H1 (cell line): Measurements from ENCODE around the gene IQGAP3. TPM values are rescaled to one million over a fixed set of nuclear protein-coding genes. Genes with fewer than 3 reads are reported as not detected.

ENCODE experiments used
- CTCF ChIA-PET: fragments of 300-600 bp; sonication (Branson Sonifier 250); formaldehyde crosslinking; loops from one replicate; lab custom pipeline; 2021; ENCODE audit not compliant: partially characterized antibody; lab: Charles Lee
- POLR2A ChIA-PET: fragments of 300-600 bp; sonication (Branson Sonifier 250); formaldehyde crosslinking; loops from one replicate; lab custom pipeline; 2021; ENCODE audit warnings: inconsistent platforms; ENCODE audit not compliant: partially characterized antibody; lab: Charles Lee
- DNase-seq, 2 experiments: peaks; one replicate each; pipeline versions ENCODE4 v3.0.0 to v3.0.0-alpha.2; 2010 to 2022; ENCODE audit warnings: low spot score in 2 of 2, low read depth in 1 of 2, mixed read lengths in 1 of 2
- FAIRE-seq: peaks from 2 replicates; lab custom pipeline; 2011; peaks lifted over from hg19 to GRCh38; lab: Jason Lieb, UNC
- H2AFZ ChIP-seq: 2 replicates; pipeline ENCODE4 v1.8.1; 2012; ENCODE audit warnings: low read length, inconsistent platforms
- H2AK5ac ChIP-seq: 2 replicates; pipeline ENCODE4 v1.6.1; 2013; ENCODE audit warnings: low read depth, low read length
- H2BK120ac ChIP-seq: replicated peaks from 2 replicates; pipeline ENCODE3; 2013; ENCODE audit warnings: low read depth, low read length, inconsistent platforms
- H2BK12ac ChIP-seq: 2 replicates; pipeline ENCODE4 v1.6.1; 2013; ENCODE audit warnings: low read depth, low read length
- H2BK15ac ChIP-seq: 2 replicates; pipeline ENCODE4 v1.6.1; 2013; ENCODE audit warnings: low read length
- H2BK20ac ChIP-seq: 2 replicates; pipeline ENCODE4 v1.6.1; 2013; ENCODE audit warnings: low read length
- H2BK5ac ChIP-seq: 2 replicates; pipeline ENCODE4 v1.6.1; 2013; ENCODE audit warnings: low read depth, low read length
- H3K14ac ChIP-seq: 2 replicates; pipeline ENCODE4 v1.6.1; 2013; ENCODE audit warnings: inconsistent platforms; ENCODE audit not compliant: insufficient read length
- H3K18ac ChIP-seq: 2 replicates; pipeline ENCODE4 v1.6.1; 2013; ENCODE audit warnings: low read length; ENCODE audit errors: extremely low read depth
- H3K23ac ChIP-seq: 2 replicates; pipeline ENCODE4 v1.6.1; 2013; ENCODE audit warnings: inconsistent platforms; ENCODE audit not compliant: insufficient read length
- H3K23me2 ChIP-seq: 2 replicates; pipeline ENCODE4 v1.6.1; 2013; ENCODE audit warnings: low read depth, low read length
- H3K27ac ChIP-seq: 2 replicates; pipeline ENCODE4 v1.6.1; 2011; ENCODE audit warnings: low read depth, low read length, inconsistent platforms
- H3K27me3 ChIP-seq, 4 experiments: replicated peaks in 1 of 4; 1 replicate in 1 of 4; 2 replicates in 3 of 4; pipeline versions ENCODE4 v1.6.1 to v1.8.1; 2011 to 2013; ENCODE audit warnings: low read length in 3 of 4, mild to moderate bottlenecking in 3 of 4, inconsistent platforms in 2 of 4, mixed read lengths in 2 of 4, moderate library complexity in 1 of 4; ENCODE audit not compliant: control insufficient read depth in 3 of 4, insufficient read depth in 3 of 4; ENCODE audit errors: extremely low read depth in 1 of 4
- H3K36me3 ChIP-seq, 4 experiments: 2 replicates each; pipeline versions ENCODE4 v1.6.1 to v1.8.1; 2011 to 2013; ENCODE audit warnings: mild to moderate bottlenecking in 4 of 4, low read length in 3 of 4, moderate library complexity in 2 of 4, control low read depth in 1 of 4, inconsistent platforms in 1 of 4; ENCODE audit not compliant: insufficient read depth in 4 of 4, control insufficient read depth in 2 of 4
- H3K4ac ChIP-seq: replicated peaks from 2 replicates; pipeline ENCODE3; 2013; ENCODE audit warnings: low read length, low read depth, mixed read lengths, inconsistent platforms; ENCODE audit not compliant: insufficient read length
- H3K4me1 ChIP-seq, 4 experiments: replicated peaks in 1 of 4; 1 replicate in 1 of 4; 2 replicates in 3 of 4; pipeline versions ENCODE4 v1.6.1 to v1.8.1; 2011 to 2013; ENCODE audit warnings: low read length in 3 of 4, inconsistent platforms in 2 of 4, mixed read lengths in 1 of 4; ENCODE audit not compliant: insufficient read depth in 4 of 4, control insufficient read depth in 3 of 4
- H3K4me2 ChIP-seq, 2 experiments: 2 replicates each; pipeline versions ENCODE4 v1.6.1 to v1.8.1; 2011 to 2013; ENCODE audit warnings: low read depth in 2 of 2, low read length in 2 of 2, control low read depth in 1 of 2, inconsistent platforms in 1 of 2, mild to moderate bottlenecking in 1 of 2; ENCODE audit not compliant: insufficient read depth in 1 of 2
- H3K4me3 ChIP-seq, 4 experiments: fragments of 200-600, 300-600 bp in 1 of 4; sonication (generic), shearing (Covaris generic), sonication (Bioruptor Twin) in 1 of 4; 2 replicates each; pipeline versions ENCODE4 v1.5.1 to v1.8.1; 2011 to 2016; ENCODE audit warnings: low read length in 4 of 4, low read depth in 3 of 4, control low read depth in 2 of 4, inconsistent platforms in 2 of 4, mild to moderate bottlenecking in 2 of 4, mixed read lengths in 1 of 4, moderate library complexity in 1 of 4; ENCODE audit not compliant: insufficient read depth in 2 of 4; ENCODE audit errors: extremely low read depth in 1 of 4
- H3K56ac ChIP-seq: replicated peaks from 2 replicates; pipeline ENCODE3; 2013; ENCODE audit warnings: low read depth, mild to moderate bottlenecking, mixed read lengths, low read length, inconsistent platforms; ENCODE audit not compliant: insufficient read length
- H3K79me1 ChIP-seq: 2 replicates; pipeline ENCODE4 v1.6.1; 2013; ENCODE audit warnings: low read depth, low read length, control low read depth
- H3K79me2 ChIP-seq, 2 experiments: 2 replicates each; pipeline versions ENCODE4 v1.6.1 to v1.8.1; 2012 to 2013; ENCODE audit warnings: low read length in 2 of 2, mild to moderate bottlenecking in 2 of 2, inconsistent platforms in 1 of 2; ENCODE audit not compliant: insufficient read depth in 2 of 2, control insufficient read depth in 1 of 2
- H3K9ac ChIP-seq, 4 experiments: replicated peaks in 1 of 4; 1 replicate in 1 of 4; 2 replicates in 3 of 4; pipeline versions ENCODE4 v1.6.1 to v1.8.1; 2011 to 2013; ENCODE audit warnings: low read depth in 3 of 4, low read length in 3 of 4, control low read depth in 2 of 4, mild to moderate bottlenecking in 2 of 4, moderate library complexity in 2 of 4, inconsistent platforms in 1 of 4; ENCODE audit errors: extremely low read depth in 1 of 4
- H3K9me3 ChIP-seq, 2 experiments: 2 replicates each; pipeline versions ENCODE4 v1.6.1 to v1.8.1; 2012 to 2013; ENCODE audit warnings: mild to moderate bottlenecking in 2 of 2, moderate library complexity in 2 of 2, control low read depth in 1 of 2, inconsistent platforms in 1 of 2, low read depth in 1 of 2, low read length in 1 of 2, mixed read lengths in 1 of 2; ENCODE audit not compliant: insufficient read depth in 2 of 2
- H4K20me1 ChIP-seq, 2 experiments: replicated peaks in 1 of 2; 2 replicates each; pipeline versions ENCODE3 to v1.8.1; 2011 to 2013; ENCODE audit warnings: inconsistent platforms in 2 of 2, low read length in 2 of 2, mild to moderate bottlenecking in 1 of 2; ENCODE audit not compliant: insufficient read depth in 2 of 2, control insufficient read depth in 1 of 2
- H4K5ac ChIP-seq: 2 replicates; pipeline ENCODE4 v1.6.1; 2013; ENCODE audit warnings: low read length, low read depth, mixed read lengths, inconsistent platforms; ENCODE audit not compliant: insufficient read length
- H4K8ac ChIP-seq: 2 replicates; pipeline ENCODE4 v1.8.0; 2013; ENCODE audit warnings: mild to moderate bottlenecking, moderate library complexity, low read length, inconsistent platforms; ENCODE audit not compliant: insufficient read depth; ENCODE audit errors: extremely low read depth
- H4K91ac ChIP-seq: replicated peaks from 2 replicates; pipeline ENCODE3; 2013; ENCODE audit warnings: low read length, mixed read lengths, inconsistent platforms; ENCODE audit not compliant: insufficient read length
- CBX8 ChIP-seq: fragments of 300-800, 300-1000 bp; sonication (generic); IDR thresholded peaks from 2 replicates; pipeline ENCODE4 v1.7.1; 2016; ENCODE audit warnings: low read depth, low read length, borderline replicate concordance
- CTBP2 ChIP-seq: IDR thresholded peaks from 2 replicates; pipeline ENCODE4 v1.7.0; 2011; ENCODE audit warnings: borderline replicate concordance, mild to moderate bottlenecking, moderate library complexity, mixed read lengths, low read length; ENCODE audit not compliant: insufficient read depth, insufficient read length
- FOSL1 ChIP-seq: IDR thresholded peaks from 2 replicates; pipeline ENCODE4 v1.6.1; 2011; ENCODE audit warnings: mild to moderate bottlenecking, low read depth, low read length, moderate library complexity; ENCODE audit not compliant: insufficient read depth
- GTF2F1 ChIP-seq: IDR thresholded peaks from 2 replicates; pipeline ENCODE4 v1.6.1; 2012; ENCODE audit warnings: low read depth, low read length, improper control_type of control experiment, borderline replicate concordance
- KDM4A ChIP-seq: IDR thresholded peaks from one replicate; pipeline ENCODE4 v1.7.1; 2012; ENCODE audit warnings: low read depth, mild to moderate bottlenecking, moderate library complexity, low read length, inconsistent platforms; ENCODE audit not compliant: severe bottlenecking
- POU5F1 ChIP-seq: IDR thresholded peaks from 2 replicates; pipeline ENCODE4 v1.6.1; 2011; ENCODE audit warnings: low read depth, mild to moderate bottlenecking, low read length, moderate library complexity
- SP4 ChIP-seq: IDR thresholded peaks from 2 replicates; pipeline ENCODE4 v1.6.1; 2012; ENCODE audit warnings: low read length, inconsistent platforms
- TAF7 ChIP-seq: optimal IDR thresholded peaks from 2 replicates; pipeline ENCODE3; 2011; ENCODE audit warnings: low read depth, mild to moderate bottlenecking, inconsistent platforms, low read length, moderate library complexity, borderline replicate concordance
- WGBS, 2 experiments: shearing (Covaris generic) in 1 of 2; methylation state at CpG; one replicate each; pipeline versions ENCODE4 v1.1.6 to v1.1.7; 2013 to 2015; ENCODE audit warnings: low lambda C conversion rate in 2 of 2, mixed read lengths in 2 of 2, inconsistent platforms in 1 of 2, low coverage in 1 of 2, missing lambda C conversion rate in 1 of 2; ENCODE audit not compliant: insufficient replicate concordance in 2 of 2, insufficient coverage in 1 of 2, insufficient read length in 1 of 2; ENCODE audit errors: extremely low coverage in 1 of 2, missing lambda C conversion rate in 1 of 2; 5-methylcytosine and 5-hydroxymethylcytosine counted together
- polyA plus RNA-seq, 7 experiments: library from polyadenylated mRNA; depleted of rRNA in 3 of 7; stranded (reverse) in 5 of 7; unstranded in 2 of 7; fragments of >200 nt in 5 of 7; fragments of 200-250 nt in 2 of 7; gene quantifications; 1 replicate in 5 of 7; 2 replicates in 1 of 7; 4 replicates in 1 of 7; pipeline versions ENCODE4 v1.2.1 to v1.2.3, GENCODE V29; 2011 to 2013; ENCODE audit warnings: missing spikeins in 2 of 7, mixed read lengths in 2 of 7
- total RNA-seq: library from RNA; stranded (reverse); fragmentation: NEBNext Ultra II Directional; extraction: Animal tissue kit (Norgen Biotek cat#: 25700); gene quantifications from 2 replicates; pipeline ENCODE4 v1.2.1, GENCODE V29; 2021

The IQGAP3 gene
- total and polyA plus RNA-seq, 2 of the 8 experiments (the other 6 are each of a cell fraction or from before 2014, with no cell fraction given): 14.6 to 22.3 TPM

DNA sequence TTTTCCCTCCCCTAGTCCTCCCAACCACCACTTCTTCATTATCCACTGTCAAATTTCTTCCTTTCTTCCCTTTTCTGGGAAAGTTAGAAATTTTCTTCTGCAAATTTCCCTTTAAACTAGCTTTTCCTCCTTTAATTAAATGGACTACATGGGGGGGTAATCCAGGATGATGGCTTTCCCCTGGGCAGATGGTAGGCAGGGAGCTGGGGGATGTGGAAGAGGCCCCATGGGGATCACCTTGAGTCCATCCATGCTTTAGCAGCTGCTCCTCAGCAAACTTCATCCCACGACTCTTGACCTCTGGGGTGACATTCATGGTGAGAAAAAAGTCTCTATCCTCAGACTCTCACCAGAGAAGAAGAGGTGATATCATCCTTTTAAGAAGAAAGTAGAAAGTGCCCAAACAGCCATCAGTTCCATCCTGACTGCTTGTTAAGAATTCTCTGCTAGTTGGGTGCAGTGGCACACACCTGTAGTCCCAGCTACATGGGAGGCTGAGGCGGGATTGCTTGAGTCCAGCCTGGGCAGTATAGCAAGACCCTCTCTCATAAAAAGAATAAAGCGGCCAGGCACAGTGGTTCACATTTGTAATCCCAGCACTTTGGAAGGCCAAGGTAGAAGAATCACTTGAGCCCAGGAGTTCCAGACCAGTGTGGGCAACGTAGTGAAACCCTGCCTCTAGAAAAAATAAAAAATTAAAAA lies 26.5 kb upstream of the IQGAP3 start:
- Histone ChIP-seq H4K5ac (no peak overlapping the region), H2BK5ac (no peak overlapping the region), H3K4ac (no peak overlapping the region), H3K36me3 (peaks cover 19 to 48% (median 42%) of the 10 kb centered on the region in 4 experiments), H3K27ac (no peak overlapping the region), H2BK15ac (no peak overlapping the region), H2AK5ac (no peak overlapping the region), H3K9me3 (no peaks in the 10 kb centered on the region), H3K56ac (no peak overlapping the region), H2BK120ac (no peak overlapping the region), H3K27me3 (no peaks in the 10 kb centered on the region), H3K23ac (no peak overlapping the region), H2BK12ac (no peak overlapping the region), H3K14ac (no peak overlapping the region), H3K9ac (no peak overlapping the region), H3K4me1 (peaks cover 0 to 8% (median 3%) of the 10 kb centered on the region in 4 experiments; a peak in 5 of 7 replicates), H3K4me2 (no peak overlapping the region), H2BK20ac (no peak overlapping the region), H4K20me1 (peaks cover 0 to 3% of the 10 kb centered on the region in 2 experiments), H2AFZ (no peak overlapping the region), H4K8ac (no peak overlapping the region; the same call in 1 of the 2 replicates), H3K4me3 (no peak overlapping the region), H3K79me1 (peaks cover 2% of the 10 kb centered on the region; the same call in 1 of the 2 replicates), H4K91ac (no peak overlapping the region), H3K23me2 (peaks cover 5% of the 10 kb centered on the region; the same call in 1 of the 2 replicates), H3K79me2 (peaks cover 3 to 19% of the 10 kb centered on the region in 2 experiments), H3K18ac (no peak overlapping the region)
- WGBS, 2 experiments: 94% methylated on average over 4 of the region's 4 CpGs; no CpG with 5 or more reads in 1 of the 2 experiments
- FAIRE-seq: no peak
- POLR2A ChIA-PET: interaction anchor here (1.0 to 6.6 kb wide), 10 partner anchors 6 to 142 kb away, joined by 3 to 66 read pairs (median 4); partner anchors contain the start of gene NAXE
- CTCF ChIA-PET: interaction anchor here (0.8 to 4.0 kb wide), 7 partner anchors 10 to 22 kb away, joined by 3 to 30 read pairs (median 3); no protein-coding TSS in a partner anchor
- no peak for DNase-seq
- TF ChIP-seq TAF7 (no peak), CTBP2 (no peak), FOSL1 (no peak), KDM4A (no peak), GTF2F1 (no peak), SP4 (no peak), POU5F1 (no peak), CBX8 (no peak)
